ENCODE results near the gene C20orf96. TPM values are rescaled to one million over a fixed set of nuclear protein-coding genes. Genes with fewer than 3 reads are reported as not detected.
"Not testable (repeated sequence)": the region's sequence is repeated elsewhere in the genome, so short reads cannot be mapped to it uniquely, and the experiment has no call there.

The C20orf96 gene, protein sequence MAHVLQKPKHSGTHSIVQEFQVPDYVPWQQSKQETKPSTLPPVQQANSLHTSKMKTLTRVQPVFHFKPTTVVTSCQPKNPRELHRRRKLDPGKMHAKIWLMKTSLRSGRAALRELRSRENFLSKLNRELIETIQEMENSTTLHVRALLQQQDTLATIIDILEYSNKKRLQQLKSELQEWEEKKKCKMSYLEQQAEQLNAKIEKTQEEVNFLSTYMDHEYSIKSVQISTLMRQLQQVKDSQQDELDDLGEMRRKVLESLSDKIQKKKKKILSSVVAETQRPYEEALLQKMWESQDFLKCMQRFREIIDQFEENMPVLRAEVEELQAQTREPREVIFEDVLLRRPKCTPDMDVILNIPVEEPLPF
- total RNA-seq: 1 to 10 TPM; 3.8 to 4.3 (median 4.1) TPM
- total RNA-seq (2013): 1.6 TPM

DNA sequence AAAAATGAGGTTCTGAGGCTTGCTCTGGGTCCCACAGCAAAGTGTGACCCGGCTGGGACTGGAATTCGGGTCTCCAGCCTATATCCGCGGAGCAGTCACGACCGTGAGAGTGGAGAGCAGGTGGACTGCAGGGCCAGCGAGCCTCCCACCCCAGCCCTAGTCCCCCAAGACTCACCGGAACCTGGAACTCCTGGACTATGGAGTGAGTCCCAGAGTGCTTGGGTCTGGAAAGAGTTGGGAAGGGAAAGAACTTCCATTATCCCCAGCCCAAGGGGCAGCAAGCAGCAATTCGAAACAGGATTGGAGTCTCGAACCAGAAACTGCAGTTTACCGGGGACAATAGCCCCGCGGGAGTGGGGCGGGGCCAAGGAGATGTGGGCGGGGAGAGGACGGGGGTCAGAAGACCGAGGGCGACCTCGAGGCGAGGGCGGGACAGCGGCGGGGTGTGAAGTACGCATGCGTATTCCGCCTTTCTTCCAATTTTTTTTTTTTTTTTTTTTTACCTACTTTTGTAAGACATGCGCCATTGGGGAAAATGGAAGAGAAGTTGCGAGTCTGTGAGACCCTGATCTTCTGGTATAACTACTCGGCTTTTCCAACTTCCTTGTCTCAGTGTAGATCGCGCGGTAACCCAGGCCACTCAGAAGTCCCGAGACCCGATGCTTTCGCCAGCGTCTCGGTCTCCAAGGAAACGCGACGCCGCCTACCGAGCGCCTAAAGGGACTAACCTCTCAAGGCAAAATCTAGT is at the start of gene C20orf96:
C20orf96 (minus strand) TSS at position 667 of the 748 bp plus-strand sequence; CDS start at position 527, 140 bp downstream.
- Histone ChIP-seq H3K27me3 (ENCODE audit: control insufficient read depth, insufficient read depth, low read length) (no peaks in the 10 kb centered on the region), H3K4me1 (ENCODE audit: control insufficient read depth, insufficient read depth, low read length) (peaks cover 17% of the 10 kb centered on the region), H3K4me3 (ENCODE audit: low read length) (peak within 1 kb of the TSS; percentile 48), H3K9me3 (ENCODE audit: control insufficient read depth, insufficient read depth, low read length) (no peaks in the 10 kb centered on the region), H3K36me3 (ENCODE audit: control insufficient read depth, insufficient read depth, low read length) (no peaks in the 10 kb centered on the region), H3K27ac (ENCODE audit: low read length) (peak within 1 kb of the TSS; percentile 10)
- ATAC-seq (peak; percentile 95 to 97 (median 97)), DNase-seq (peak; percentile 80 to 91)
- Mint-ChIP-seq H3K4me1 (peaks cover 7 to 11% of the 10 kb centered on the region in 2 donors), H3K36me3 (no peaks in the 10 kb centered on the region), H3K9me3 (no peaks in the 10 kb centered on the region), H3K27me3 (ENCODE audit: low read depth in 2 of 2) (no peaks in the 10 kb centered on the region), H3K4me3 (no peak within 1 kb of the TSS), H3K27ac (no peak within 1 kb of the TSS)
- TF ChIP-seq, protein P1, sequence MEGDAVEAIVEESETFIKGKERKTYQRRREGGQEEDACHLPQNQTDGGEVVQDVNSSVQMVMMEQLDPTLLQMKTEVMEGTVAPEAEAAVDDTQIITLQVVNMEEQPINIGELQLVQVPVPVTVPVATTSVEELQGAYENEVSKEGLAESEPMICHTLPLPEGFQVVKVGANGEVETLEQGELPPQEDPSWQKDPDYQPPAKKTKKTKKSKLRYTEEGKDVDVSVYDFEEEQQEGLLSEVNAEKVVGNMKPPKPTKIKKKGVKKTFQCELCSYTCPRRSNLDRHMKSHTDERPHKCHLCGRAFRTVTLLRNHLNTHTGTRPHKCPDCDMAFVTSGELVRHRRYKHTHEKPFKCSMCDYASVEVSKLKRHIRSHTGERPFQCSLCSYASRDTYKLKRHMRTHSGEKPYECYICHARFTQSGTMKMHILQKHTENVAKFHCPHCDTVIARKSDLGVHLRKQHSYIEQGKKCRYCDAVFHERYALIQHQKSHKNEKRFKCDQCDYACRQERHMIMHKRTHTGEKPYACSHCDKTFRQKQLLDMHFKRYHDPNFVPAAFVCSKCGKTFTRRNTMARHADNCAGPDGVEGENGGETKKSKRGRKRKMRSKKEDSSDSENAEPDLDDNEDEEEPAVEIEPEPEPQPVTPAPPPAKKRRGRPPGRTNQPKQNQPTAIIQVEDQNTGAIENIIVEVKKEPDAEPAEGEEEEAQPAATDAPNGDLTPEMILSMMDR (IDR thresholded peaks at IDR 0.05): no peak
- WGBS (ENCODE audit: insufficient coverage): under 1% methylated on average over 39 of the region's 43 CpGs
- intact Hi-C loops (cut with micrococcal nuclease): no loop called here

- H3K27me3 Mint-ChIP-seq (ENCODE audit: low read depth in 2 of 2); H3K36me3 ChIP-seq (ENCODE audit: control insufficient read depth, insufficient read depth, low read length); H3K27me3 ChIP-seq (ENCODE audit: control insufficient read depth, insufficient read depth, low read length); H3K27ac ChIP-seq (ENCODE audit: low read length); H3K4me3 Mint-ChIP-seq; H3K4me1 Mint-ChIP-seq; H3K4me1 ChIP-seq (ENCODE audit: control insufficient read depth, insufficient read depth, low read length); H3K9me3 Mint-ChIP-seq; H3K27ac Mint-ChIP-seq; H3K36me3 Mint-ChIP-seq; DNase-seq; H3K9me3 ChIP-seq (ENCODE audit: control insufficient read depth, insufficient read depth, low read length); H3K4me3 ChIP-seq (ENCODE audit: low read length); ATAC-seq; intact Hi-C loops (cut with micrococcal nuclease): not testable (repeated sequence)
- 96% methylated on average over 1 of the region's 1 CpG for WGBS (ENCODE audit: insufficient coverage)
These were observed 45.5 kb upstream of the C20orf96 start for GRCh38 chr20:336040-336439.

DNA sequence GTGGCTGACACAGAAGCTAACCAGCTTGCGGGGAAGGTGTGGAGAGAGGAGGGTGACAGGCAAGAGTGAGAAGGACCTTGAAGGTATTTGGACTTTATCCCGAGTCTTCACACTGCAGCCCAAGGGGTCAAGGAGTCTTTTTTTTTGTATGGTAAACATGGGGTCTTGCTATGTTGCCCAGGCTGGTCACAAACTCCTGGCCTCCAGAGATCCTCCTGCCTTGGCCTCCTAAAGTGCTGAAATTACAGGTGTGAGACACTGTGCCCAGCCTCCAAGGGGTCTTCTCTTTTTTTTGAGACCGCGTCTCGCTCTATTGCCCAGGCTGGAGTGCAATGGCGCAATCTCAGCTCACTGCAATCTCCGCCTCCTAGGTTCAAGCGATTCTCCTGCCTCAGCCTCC is 44.0 kb upstream of the C20orf96 start:
- H3K27me3 ChIP-seq (ENCODE audit: control insufficient read depth, insufficient read depth, low read length): no peaks in the 10 kb centered on the region
- H3K27ac ChIP-seq (ENCODE audit: low read length): no peak overlapping the region
- ATAC-seq (no peak), DNase-seq (no peak)
- no peaks in the 10 kb centered on the region for H3K9me3 ChIP-seq (ENCODE audit: control insufficient read depth, insufficient read depth, low read length)
- Mint-ChIP-seq H3K4me1 (peaks cover 0 to 6% of the 10 kb centered on the region in 2 donors), H3K36me3 (no peaks in the 10 kb centered on the region), H3K27ac (no peak overlapping the region), H3K27me3 (ENCODE audit: low read depth in 2 of 2) (no peaks in the 10 kb centered on the region), H3K4me3 (no peak overlapping the region), H3K9me3 (no peaks in the 10 kb centered on the region)
- no peak overlapping the region for H3K4me3 ChIP-seq (ENCODE audit: low read length)
- intact Hi-C loops (cut with micrococcal nuclease): no loop called here
- H3K36me3 ChIP-seq (ENCODE audit: control insufficient read depth, insufficient read depth, low read length): no peaks in the 10 kb centered on the region
- WGBS (ENCODE audit: insufficient coverage): 100% methylated on average over 8 of the region's 8 CpGs
- TF ChIP-seq, protein P1 (IDR thresholded peaks at IDR 0.05): no peak
- H3K4me1 ChIP-seq (ENCODE audit: control insufficient read depth, insufficient read depth, low read length): peaks cover 6% of the 10 kb centered on the region

All from natural killer cell (primary cell).